ENCODE measurements around the gene PLPPR2.

PLPPR2 gene

DNA sequence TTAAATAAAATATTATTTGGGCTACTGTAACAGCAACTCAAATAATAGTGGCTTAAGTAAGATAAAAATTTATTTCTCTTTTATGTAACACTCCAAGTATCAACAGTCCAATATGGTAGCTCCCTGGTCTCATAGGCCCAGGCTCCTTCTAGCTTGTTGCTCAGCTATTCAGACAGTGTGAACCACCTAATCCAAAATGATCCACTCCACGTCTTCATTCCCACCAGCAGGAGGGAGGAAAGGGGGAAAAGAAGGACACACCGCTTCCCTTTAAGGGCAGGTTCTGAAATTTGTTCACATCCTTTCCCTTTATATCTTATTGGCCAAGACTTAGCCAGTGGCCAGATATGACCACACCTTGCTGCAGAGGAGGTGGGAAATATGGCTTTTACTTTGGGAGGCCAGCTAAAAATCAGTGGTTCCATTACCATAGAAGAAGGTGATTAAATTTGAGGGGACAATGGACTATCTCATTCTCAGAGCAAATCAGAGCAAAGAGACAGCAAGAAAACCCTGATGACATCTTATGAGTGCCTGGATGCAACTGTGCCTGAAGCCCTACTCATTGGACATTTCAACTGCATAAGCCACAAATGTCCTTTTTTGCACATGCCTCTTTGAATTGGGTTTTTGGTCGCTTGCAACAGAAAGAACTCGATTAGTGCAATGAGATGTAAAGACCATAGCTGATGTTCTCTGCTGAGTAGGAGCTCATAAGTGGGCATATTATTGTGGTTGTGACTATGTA lies 35.9 kb downstream of the PLPPR2 start:
- no peak overlapping the region for H3K27ac ChIP-seq (replicated peaks)
- DNase-seq (ENCODE audit: low read depth in 1 of 2, low spot score in 1 of 2), result no peak
- no peak overlapping the region for H3K4me3 ChIP-seq (replicated peaks; ENCODE audit: insufficient read depth, low read length)
- TF ChIP-seq, protein P1, sequence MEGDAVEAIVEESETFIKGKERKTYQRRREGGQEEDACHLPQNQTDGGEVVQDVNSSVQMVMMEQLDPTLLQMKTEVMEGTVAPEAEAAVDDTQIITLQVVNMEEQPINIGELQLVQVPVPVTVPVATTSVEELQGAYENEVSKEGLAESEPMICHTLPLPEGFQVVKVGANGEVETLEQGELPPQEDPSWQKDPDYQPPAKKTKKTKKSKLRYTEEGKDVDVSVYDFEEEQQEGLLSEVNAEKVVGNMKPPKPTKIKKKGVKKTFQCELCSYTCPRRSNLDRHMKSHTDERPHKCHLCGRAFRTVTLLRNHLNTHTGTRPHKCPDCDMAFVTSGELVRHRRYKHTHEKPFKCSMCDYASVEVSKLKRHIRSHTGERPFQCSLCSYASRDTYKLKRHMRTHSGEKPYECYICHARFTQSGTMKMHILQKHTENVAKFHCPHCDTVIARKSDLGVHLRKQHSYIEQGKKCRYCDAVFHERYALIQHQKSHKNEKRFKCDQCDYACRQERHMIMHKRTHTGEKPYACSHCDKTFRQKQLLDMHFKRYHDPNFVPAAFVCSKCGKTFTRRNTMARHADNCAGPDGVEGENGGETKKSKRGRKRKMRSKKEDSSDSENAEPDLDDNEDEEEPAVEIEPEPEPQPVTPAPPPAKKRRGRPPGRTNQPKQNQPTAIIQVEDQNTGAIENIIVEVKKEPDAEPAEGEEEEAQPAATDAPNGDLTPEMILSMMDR (IDR thresholded peaks at IDR 0.05; ENCODE audit: insufficient read depth, low read length), result no peak
- TF ChIP-seq, protein P2, sequence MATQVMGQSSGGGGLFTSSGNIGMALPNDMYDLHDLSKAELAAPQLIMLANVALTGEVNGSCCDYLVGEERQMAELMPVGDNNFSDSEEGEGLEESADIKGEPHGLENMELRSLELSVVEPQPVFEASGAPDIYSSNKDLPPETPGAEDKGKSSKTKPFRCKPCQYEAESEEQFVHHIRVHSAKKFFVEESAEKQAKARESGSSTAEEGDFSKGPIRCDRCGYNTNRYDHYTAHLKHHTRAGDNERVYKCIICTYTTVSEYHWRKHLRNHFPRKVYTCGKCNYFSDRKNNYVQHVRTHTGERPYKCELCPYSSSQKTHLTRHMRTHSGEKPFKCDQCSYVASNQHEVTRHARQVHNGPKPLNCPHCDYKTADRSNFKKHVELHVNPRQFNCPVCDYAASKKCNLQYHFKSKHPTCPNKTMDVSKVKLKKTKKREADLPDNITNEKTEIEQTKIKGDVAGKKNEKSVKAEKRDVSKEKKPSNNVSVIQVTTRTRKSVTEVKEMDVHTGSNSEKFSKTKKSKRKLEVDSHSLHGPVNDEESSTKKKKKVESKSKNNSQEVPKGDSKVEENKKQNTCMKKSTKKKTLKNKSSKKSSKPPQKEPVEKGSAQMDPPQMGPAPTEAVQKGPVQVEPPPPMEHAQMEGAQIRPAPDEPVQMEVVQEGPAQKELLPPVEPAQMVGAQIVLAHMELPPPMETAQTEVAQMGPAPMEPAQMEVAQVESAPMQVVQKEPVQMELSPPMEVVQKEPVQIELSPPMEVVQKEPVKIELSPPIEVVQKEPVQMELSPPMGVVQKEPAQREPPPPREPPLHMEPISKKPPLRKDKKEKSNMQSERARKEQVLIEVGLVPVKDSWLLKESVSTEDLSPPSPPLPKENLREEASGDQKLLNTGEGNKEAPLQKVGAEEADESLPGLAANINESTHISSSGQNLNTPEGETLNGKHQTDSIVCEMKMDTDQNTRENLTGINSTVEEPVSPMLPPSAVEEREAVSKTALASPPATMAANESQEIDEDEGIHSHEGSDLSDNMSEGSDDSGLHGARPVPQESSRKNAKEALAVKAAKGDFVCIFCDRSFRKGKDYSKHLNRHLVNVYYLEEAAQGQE (IDR thresholded peaks at IDR 0.05; ENCODE audit: insufficient replicate concordance, low read depth), result no peak
- no peak for TF ChIP-seq GABPA (IDR thresholded peaks at IDR 0.05; ENCODE audit: low read depth)
- TF ChIP-seq SPI1 (IDR thresholded peaks at IDR 0.05; ENCODE audit: borderline replicate concordance, low read depth), result no peak
- no peaks in the 10 kb centered on the region for H3K27me3 ChIP-seq (ENCODE audit: insufficient read depth, poor library complexity, severe bottlenecking)

DNA sequence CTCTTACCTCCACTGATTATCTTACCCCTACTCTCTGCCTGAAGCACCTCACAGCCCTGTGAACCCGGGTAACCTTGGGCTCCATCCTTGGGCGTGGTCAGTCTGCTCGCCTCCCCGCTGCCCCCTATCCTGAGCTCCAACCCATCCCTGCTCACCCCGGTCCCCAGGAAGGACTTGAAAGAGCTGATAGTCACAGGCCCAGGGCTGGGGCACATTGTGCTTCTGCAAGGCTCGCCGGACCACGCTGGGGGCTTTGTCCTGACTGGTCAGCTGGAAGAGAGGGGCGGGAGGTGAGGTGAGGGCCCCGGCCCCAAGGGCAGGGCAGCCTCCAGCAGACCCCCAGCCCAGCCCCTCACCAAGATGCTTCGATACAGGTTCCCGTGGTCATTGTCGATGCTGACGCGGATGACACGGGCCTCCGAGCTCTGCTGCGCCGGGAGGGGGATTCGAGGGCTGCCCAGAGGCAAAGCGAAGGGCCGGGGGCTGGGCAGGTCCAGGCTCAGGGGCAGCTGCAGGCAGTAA lies 41.9 kb downstream of the PLPPR2 start:
- DNase-seq (ENCODE audit: low read depth in 1 of 2, low spot score in 1 of 2), result no peak
- TF ChIP-seq GABPA (IDR thresholded peaks at IDR 0.05; ENCODE audit: low read depth) (no peak), SPI1 (IDR thresholded peaks at IDR 0.05; ENCODE audit: borderline replicate concordance, low read depth) (no peak), POLR2AphosphoS5 (IDR thresholded peaks at IDR 0.05; ENCODE audit: low read depth) (no peak)
- TF ChIP-seq, protein P1 (IDR thresholded peaks at IDR 0.05; ENCODE audit: insufficient read depth, low read length), result no peak
- TF ChIP-seq, protein P2 (IDR thresholded peaks at IDR 0.05; ENCODE audit: insufficient replicate concordance, low read depth), result no peak
- Histone ChIP-seq H3K4me3 (replicated peaks; ENCODE audit: insufficient read depth, low read length) (no peak overlapping the region), H3K27me3 (ENCODE audit: insufficient read depth, poor library complexity, severe bottlenecking) (no peaks in the 10 kb centered on the region), H3K27ac (replicated peaks) (no peak overlapping the region)

DNA sequence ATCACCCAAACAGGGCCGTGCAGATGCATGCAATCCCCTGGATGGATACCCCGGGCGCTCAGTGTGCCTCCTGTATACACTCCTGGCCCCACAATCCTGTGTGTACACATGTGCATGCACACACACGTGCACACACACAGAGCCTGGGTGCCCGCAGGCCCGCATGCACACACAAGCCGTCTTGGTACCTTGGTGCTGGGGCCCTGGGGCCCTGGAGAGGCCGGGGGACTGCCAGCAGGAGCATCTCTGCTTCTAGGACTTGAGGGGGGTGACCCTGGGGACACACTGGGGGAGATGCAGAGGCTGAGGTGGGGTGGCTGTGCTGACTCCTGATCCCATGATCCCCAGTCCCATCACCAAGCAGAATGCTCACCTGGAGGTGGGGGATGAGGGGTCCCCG lies 44.4 kb downstream of the PLPPR2 start:
- H3K27me3 ChIP-seq (ENCODE audit: insufficient read depth, poor library complexity, severe bottlenecking), result no peaks in the 10 kb centered on the region
- no peak for DNase-seq (ENCODE audit: low read depth in 1 of 2, low spot score in 1 of 2)
- no peak overlapping the region for H3K27ac ChIP-seq (replicated peaks)
- no peak overlapping the region for H3K4me3 ChIP-seq (replicated peaks; ENCODE audit: insufficient read depth, low read length)
- TF ChIP-seq, protein P2 (IDR thresholded peaks at IDR 0.05; ENCODE audit: insufficient replicate concordance, low read depth), result no peak
- TF ChIP-seq POLR2AphosphoS5 (IDR thresholded peaks at IDR 0.05; ENCODE audit: low read depth) (no peak), SPI1 (IDR thresholded peaks at IDR 0.05; ENCODE audit: borderline replicate concordance, low read depth) (no peak), GABPA (IDR thresholded peaks at IDR 0.05; ENCODE audit: low read depth) (no peak)
- TF ChIP-seq, protein P1 (IDR thresholded peaks at IDR 0.05; ENCODE audit: insufficient read depth, low read length), result no peak
